ENCODE measurements around the gene FAM110C.

GRCh38 chr2:44748-45341 is 1.5 kb downstream of the FAM110C start:
- TF ChIP-seq CTCF (IDR thresholded peaks at IDR 0.05) (no peak), POLR2A (IDR thresholded peaks at IDR 0.05) (no peak), POLR2AphosphoS5 (IDR thresholded peaks at IDR 0.05) (no peak), EP300 (IDR thresholded peaks at IDR 0.05) (no peak)

Measured in suprapubic skin (tissue), 4 donors.